NCI-H82 treated with DMSO at 0.1 percent for 48 hours (cell line): ENCODE data around the gene CCDC183.
"Not testable (repeated sequence)": the region's sequence is repeated elsewhere in the genome, so short reads cannot be mapped to it uniquely, and the experiment has no call there.

ENCODE experiments used
- DNase-seq: peaks from one replicate; lab custom pipeline; 2025; ENCODE audit not compliant: unreplicated experiment; lab: John Stamatoyannopoulos, UW

Gene CCDC183

GRCh38 chr9:136784249-136784996 lies 11.7 kb upstream of the CCDC183 start:
- DNase-seq, result no peak

DNA sequence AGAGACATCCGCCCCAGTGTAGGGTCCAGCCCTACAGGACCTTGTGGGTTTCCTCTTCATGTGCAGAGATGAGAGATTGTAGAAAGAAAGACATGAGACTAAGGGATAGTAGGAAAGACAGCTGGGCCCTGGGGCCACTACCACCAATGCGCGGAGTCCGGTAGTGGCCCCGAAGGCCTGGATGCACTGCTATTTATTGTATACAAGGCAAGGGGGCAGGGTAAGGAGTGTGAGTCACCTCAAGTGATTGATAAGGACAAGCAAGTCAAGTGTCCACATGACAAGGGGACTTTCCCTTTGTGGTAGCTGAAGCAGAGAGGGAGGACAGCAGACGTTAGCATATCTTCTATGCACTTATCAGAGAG lies 11.2 kb upstream of the CCDC183 start:
- DNase-seq, result no peak

- DNase-seq, result not testable (repeated sequence)
Observed at GRCh38 chr9:136785565-136786355, 10.4 kb upstream of the CCDC183 start.

DNA sequence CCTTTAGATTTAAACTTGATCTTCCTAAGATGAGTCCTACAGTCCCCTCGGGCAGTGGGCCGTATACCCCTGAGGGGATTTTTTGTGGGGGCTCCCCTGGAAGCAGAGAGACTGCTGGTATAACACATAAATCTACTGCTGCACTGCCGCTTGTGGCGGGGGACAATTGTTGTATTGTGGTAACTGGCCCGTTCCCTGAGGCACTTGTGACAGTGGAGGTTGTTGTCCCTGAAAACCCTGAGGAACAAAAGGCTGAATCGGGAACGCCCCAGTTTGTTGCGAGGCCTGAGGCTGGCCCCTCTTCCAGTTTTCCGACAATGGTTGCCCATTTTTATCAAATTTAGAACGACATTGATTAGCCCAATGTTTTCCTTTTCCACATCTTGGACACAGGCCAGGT lies 9.7 kb upstream of the CCDC183 start:
- no peak for DNase-seq

DNA sequence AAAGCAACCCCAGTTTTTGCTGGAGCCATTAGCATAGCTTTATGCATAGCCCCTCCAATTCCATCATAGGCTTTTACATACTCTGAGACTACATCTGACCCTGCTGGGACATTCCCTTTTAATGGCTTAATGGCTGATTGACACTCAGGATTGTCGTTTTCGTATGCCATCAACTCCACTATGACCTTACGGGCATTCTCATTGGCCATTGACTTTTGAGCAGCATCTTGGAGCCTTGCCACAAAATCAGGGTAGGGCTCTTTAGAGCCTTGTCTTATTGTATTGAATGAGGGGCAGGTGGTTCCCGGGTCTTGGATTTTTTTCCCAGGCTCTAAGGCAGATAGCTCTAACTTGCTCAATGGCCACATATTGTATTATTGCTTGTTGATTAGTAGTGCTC lies 9.2 kb upstream of the CCDC183 start:
- DNase-seq, result not testable (repeated sequence)

DNA sequence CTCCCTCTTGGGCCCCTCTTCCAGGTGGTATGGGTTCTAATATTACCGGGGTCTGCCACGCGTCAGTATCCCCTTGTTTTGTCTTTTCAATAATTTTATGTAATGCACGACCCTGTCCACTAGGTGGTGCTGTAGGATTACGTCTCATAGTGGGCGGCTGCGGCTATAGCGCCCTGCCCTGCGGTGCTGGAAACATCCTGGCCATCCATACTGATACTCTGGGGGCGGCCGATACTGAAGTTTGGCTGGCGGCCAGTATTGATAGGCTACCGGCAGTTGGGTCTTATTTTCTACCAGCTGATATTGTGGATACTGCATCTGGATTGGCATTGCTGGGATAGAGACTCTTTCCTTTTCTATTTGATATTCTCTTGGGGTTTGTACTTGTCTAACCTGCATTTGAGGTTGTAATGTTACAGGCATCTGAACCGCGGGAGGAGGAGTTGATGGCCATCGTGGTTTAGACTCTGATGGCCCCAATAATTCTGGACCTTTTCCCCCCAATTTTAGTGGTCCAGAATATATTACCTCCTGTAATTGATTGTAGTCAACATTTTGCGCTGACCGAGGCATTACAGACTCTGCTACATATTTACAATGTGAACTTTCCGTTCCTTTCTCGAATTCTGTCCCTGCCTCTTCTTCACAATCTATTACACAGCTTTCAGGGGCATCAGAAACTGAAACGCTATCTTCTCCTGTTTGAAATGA lies 8.3 kb upstream of the CCDC183 start:
- DNase-seq, result peak; percentile 64

- not testable (repeated sequence) for DNase-seq
Observed at GRCh38 chr9:136788644-136789522, 7.3 kb upstream of the CCDC183 start.

DNA sequence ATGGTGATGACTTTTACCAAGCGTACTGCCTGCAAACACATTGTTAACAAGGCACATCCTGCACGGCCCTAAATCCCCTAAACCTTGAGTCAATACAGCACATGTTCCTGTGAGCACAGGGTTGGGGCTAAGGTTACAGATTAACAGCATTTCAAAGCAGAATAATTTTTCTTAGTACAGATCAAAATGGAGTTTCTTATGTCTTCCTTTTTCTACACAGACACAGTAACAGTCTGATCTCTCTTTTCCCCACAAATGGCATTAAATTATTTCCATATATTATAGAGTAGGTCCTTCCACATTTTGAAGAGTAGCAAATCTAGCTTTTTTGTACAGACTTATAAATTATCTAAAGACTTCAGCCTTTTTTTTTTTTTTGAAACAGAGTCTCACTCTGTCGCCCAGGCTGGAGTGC lies 6.6 kb upstream of the CCDC183 start:
- peak; percentile 63 for DNase-seq

- DNase-seq, result peak; percentile 95
Observed at GRCh38 chr9:136790640-136791515, 5.3 kb upstream of the CCDC183 start, which contains the start of gene TMEM141. TMEM141 (plus strand) TSS chr9:136791344; CDS start chr9:136791371, 27 bp downstream.

DNA sequence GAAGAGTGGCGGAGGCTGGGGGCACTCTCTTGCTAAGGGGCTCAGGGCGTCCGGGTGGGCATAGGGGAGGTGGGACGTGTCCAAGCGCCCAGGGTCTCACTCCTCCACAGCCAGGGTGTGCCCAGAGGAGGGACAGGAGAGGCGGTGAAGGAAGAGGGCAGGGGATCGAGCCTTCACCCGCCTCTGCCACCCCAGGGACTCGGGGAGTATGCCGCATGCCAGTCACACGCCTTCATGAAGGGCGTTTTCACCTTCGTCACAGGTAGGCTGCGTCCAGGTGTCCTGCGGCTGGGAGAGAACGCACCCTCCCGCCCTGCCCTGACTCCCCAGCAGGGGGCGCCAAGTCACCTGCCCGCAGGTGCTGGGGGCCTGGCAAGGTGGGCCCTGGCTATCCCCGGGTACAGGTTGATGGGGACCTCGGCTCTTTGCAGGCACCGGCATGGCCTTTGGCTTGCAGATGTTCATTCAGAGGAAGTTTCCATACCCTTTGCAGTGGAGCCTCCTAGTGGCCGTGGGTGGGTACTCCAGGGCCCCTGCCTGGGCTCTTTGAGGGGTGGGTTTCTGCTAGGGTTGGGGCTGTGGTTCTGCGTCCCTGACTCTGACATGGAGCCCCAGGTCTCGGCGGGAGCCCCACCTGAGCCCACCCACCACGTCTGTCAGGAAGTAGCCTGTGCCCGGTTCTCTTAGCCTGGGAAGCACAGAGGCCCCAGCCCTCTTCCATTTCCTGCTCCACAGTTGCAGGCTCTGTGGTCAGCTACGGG lies 4.4 kb upstream of the CCDC183 start:
- DNase-seq, result no peak

DNA sequence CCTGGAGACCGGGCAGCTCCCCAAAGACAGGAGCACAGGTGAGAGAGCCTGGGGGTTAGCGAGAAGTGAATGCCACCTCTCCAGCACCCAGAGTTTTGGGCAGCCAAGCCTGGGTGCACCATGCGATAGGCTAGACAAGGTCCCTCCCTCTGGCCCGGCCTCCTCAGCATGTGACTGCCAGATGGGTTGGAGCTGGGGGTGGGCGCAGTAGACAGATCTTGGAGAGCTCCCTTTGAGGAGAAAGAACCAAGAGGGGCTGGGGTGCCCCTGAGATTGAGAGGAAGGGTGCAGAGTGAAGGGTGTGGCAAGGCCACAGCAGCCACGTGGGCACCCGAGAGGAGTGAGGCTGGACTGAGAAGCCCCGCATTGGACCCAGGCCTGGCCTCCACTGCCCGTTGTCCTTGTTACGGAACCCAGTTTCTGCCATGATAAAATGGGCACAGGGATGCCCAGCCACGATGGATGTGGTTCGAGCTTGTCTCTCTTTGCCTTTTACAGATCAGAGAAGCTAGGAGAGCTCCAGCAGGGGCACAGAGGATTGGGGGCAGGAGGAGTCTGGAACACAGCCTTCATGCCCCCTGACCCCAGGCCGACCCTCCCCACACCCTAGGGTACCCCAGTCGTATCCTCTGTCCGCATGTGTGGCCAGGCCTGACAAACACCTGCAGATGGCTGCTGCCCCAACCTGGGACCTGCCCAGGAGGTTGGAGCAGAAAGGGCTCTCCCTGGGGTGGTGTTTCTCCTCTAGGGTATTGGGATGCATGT lies 3.6 kb upstream of the CCDC183 start:
- no peak for DNase-seq

GRCh38 chr9:136793086-136793946 lies 2.8 kb upstream of the CCDC183 start:
- DNase-seq, result no peak

- no peak for DNase-seq
Observed at GRCh38 chr9:136794281-136794999, 1.7 kb upstream of the CCDC183 start.

- DNase-seq, result no peak
Observed at GRCh38 chr9:136795000-136795348, 1.2 kb upstream of the CCDC183 start.

DNA sequence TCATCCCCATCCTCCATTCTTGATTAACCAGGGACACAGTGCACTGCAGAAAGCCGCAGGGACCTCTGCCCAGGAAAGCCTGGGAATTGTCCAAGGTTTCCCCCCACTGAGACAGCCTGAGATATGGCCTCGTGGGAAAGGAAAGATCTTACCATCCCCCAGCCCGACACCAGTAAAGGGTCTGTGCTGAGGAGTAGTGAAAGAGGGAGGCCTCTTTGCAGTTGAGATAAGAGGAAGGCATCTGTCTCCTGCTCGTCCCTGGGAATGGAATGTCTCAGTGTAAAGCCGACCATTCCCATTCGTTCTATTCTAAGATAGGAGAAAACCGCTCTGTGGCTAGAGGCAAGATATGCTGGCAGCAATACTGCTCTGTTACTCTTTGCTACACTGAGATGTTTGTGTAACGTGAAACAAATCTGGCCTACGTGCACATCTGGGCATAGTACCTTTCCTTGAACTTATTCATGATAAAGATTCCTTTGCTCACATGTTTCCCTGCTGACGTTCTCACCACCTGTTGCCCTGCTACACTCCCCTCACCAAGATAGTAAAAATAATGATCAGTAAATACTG lies 723 bp downstream of the CCDC183 start:
- DNase-seq, result not testable (repeated sequence)

DNA sequence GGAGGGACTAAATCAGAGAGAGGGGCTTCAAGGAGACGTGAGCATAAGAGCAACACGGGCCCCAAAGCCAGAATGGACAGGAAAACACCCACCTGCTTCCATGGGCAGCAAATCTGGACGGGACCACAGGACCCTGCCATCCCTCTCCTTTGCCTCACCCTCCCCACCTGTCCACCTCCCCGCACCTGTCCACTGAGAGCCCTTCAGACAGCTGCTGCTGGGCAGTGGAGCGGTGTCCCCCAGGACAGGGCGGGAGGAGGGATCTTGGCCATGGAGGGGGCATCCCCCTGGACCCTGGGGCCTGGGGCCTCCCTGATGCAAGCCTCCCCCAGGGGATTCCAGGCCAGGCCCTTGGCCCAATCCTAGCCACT lies 2.6 kb downstream of the CCDC183 start:
- no peak for DNase-seq
